G401.6 (cell line): ENCODE results near the gene HMCN1.
"Not testable (repeated sequence)": the region's sequence is repeated elsewhere in the genome, so short reads cannot be mapped to it uniquely, and the experiment has no call there.

Source experiments
- FAIRE-seq: peaks from 2 replicates; lab custom pipeline; 2012; peaks lifted over from hg19 to GRCh38; lab: Jason Lieb, UNC

Gene HMCN1

DNA sequence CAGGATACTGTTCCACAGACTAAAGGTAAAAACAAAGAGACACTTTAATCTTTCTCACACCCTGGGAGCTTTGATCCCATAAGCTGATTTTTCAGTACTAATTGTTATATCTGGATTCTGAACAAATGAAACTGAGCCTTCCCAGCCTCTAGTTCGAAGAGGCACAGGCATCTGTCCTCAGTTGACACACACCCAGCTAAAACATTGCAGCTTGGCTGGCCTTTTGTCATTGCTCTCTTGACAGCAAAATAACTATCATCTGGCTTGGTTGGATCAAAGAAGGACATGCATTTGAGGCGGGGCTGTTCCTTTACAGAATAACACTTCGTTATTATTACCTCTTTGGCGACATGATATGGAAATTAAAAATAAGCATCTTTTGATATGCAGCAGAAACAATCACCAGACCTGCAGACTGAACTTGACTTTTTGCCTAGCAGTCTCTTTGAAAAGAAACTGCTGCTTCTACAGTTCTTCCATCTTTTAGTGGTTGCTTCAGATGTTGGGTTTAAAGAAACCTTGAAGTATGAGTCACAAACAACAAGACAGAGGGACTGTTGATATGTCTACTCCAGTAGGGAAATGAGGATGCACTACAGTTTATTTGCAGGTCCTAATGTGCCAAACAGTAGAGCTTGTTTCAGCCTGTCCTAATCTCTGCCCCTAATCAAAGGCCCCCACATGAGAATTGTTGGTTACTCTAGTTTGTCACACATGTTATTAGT is 474.4 kb downstream of the HMCN1 start:
- FAIRE-seq, result no peak

DNA sequence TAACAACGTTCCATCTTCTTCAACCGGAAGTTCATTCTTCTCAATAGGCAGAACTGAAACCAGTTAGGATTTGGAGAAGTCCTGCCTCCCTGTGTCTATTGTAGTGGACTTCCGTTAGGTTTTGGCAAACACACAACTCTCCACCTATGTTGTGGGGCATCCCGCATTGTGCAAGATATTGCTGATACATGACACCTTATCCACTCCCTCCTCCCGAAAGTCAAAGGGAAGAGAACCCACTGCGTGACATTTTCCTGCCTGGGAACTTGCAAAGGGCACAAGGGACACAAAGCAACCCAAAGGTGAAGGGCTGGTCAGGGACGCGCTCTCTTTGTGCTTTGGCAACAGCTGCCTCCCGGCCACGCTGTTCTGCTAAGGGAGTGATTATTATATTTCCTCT is 476.1 kb downstream of the HMCN1 start:
- FAIRE-seq, result no peak

DNA sequence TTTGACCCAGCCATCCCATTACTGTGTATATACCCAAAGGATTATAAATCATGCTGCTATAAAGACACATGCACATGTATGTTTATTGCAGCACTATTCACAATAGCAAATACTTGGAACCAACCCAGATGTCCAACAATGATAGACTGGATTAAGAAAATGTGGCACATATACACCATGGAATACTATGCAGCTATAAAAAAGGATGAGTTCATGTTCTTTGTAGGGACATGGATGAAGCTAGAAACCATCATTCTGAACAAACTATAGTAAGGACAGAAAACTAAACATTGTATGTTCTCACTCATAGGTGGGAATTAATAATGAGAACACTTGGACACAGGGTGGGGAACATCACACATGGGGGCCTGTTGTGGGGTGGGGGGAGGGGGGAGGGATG is 477.4 kb downstream of the HMCN1 start:
- FAIRE-seq, result not testable (repeated sequence)

DNA sequence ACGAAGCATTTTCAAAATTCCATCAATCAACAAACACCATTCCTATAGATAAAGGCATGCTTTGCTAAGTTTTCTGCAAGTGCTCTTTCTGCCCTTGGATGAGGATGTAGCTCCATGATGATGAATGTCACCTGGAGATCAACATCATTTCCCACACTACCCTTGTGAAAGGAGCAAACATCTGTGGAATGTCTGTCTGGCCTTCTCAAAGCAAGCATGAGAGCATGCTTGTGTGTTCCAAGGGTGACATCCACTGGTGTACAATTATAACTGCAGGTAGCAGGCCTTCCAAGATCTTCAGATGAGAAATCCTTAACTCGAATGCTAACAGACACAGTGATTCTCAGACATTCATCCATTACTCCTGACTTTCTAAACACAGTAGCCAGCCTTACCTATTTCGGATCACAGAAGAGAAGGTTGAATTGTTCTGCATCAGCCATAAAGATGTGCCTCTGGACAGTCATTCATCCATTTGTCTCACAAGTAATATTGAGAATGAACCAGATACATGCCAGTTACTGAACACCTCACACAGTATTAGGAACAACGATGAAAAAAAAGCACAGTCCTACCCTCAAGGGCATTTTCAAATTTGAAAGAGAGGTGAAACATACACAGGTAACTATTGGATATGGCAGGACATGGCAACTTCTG is 478.5 kb downstream of the HMCN1 start:
- FAIRE-seq, result peak; percentile 53

DNA sequence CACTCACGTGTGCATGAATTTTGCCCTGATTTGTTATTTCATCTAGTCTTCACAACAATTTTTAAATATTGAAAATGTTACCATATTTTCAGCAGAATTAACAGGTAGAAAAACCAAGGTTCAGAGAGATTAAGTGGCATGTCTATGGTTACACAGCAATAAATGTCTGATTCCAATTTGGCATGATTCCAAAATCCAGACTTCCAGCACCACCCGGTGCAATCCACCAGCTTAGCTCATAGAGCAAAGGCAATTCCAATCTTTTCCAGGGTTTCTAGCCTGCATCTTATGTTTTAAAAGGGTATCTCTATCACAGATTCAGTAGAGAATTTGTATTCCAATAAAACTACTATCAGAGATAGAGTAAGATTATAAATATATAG is 479.0 kb downstream of the HMCN1 start:
- FAIRE-seq, result no peak

DNA sequence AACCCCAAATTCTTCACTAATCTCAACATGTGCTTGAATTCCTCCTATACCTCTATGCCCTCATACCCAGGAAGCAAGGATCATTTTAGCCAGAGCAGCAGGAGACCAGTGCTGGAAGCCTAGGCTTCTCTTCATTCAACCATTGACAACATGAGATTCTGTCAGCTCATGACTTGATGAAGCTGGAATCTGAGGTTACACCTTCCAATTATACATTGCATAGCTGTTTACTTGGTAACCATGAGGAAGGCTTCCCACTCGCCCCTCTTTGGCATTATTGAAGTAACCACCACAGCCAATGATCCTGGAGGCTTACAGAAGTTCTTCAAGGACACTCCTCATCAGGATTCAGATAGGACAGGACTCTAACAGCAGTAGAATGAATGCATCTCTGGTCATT is 480.6 kb downstream of the HMCN1 start:
- FAIRE-seq, result no peak

DNA sequence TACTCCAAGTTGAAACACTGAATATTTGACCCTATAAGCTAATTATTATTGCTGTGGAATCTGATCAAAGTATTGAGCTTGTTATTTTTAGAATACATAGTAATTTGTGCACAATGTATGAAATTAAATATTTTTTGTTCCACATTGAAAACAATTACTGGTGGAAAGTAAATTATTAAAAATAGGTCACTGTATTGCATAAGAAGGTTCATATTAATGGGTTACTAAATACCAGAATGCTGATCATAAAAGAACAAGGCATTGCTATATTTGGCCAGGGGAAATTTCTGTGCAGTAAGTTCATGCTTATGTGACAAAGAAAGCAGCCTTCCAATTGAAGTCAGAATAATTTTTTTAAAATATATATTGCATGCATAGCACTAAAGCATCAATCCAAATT is 481.4 kb downstream of the HMCN1 start:
- FAIRE-seq, result no peak

DNA sequence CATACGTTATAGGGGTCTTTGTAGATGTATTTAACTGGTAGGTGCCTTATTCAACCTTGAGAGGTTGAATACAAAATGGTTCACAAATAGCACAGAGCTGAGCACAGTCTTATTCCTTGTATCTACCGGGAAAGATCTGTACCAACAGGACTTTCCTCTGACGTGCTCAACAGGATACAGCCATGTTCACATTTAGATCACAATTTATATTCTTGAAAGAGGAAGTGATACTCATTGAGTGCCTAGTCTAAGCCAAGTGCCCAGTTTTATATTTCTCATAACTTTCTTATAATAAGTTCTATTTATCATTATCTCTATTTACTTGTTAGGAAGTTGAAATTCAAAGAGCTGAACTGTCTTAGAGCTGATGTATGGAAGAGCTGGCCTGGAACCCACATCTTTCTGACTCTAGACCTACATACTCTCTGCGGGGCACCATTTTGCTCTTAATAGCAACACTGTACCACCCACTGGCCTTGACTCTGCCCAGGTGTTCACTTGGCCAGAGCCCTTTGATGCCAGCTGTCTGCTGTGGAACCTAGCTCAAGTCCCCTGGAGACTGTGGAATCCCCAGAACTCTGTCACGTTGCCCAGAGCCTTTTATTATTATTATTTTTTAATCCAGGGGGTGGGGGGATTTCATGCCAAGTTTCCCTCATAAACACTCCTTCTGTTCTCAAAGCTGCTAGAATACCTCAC is 484.6 kb downstream of the HMCN1 start:
- no peak for FAIRE-seq

DNA sequence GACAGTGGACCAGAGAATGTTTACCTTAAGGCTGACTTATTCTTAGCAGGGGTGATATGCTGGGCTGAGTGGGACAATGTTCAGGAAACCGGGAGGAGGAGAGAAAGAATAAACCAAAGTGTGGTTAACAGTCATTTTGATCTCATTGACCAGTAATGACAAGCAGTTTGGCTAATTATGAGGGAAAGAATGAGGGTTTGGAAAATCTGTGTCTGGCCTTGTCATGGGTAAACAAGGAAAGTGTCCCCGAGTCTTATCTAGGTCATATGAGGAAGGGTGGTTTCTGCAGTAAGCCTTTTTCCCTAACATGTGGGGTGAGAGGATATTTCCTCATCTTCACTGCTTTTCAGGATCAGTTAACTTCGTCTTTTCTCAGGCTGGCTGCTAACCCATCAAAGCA is 485.9 kb downstream of the HMCN1 start:
- FAIRE-seq, result no peak

DNA sequence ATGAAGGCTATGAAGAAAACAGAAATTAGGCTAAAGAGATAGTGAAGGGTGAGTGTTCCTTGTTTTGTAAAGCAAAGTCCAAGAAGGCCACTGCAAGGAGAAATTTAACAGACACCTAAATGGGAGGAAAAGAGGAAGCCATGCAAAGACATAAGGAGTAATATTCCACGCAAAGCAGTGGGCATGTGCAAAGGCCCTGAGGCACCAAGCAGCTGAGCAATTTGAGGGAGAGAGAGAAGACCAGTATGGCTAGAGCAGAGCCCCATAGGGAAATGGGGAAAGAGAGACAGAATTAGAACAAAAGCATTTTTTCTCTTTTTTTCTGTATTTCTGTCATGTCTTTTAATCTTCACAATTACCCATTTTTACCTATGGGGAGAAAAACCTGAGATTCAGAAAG is 486.7 kb downstream of the HMCN1 start:
- FAIRE-seq, result no peak

DNA sequence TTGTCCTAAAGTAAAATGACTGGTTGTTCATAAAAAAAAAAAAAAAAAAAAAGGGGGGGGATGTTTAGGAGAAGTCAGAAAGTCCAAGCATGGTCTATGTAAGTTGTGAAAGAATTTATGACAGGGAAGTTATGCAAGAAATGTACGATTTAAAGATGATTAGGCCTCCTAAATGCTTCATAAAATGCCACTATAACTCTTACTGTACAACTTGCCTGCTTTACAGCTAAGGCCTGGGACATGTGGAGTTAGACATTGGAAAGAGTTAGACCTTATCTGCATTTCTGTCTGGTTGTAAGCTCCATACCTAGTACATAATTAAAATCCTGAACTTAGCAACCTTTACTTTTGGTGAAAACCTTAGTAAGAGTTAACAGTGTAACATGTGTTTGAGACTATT is 490.9 kb downstream of the HMCN1 start:
- no peak for FAIRE-seq

DNA sequence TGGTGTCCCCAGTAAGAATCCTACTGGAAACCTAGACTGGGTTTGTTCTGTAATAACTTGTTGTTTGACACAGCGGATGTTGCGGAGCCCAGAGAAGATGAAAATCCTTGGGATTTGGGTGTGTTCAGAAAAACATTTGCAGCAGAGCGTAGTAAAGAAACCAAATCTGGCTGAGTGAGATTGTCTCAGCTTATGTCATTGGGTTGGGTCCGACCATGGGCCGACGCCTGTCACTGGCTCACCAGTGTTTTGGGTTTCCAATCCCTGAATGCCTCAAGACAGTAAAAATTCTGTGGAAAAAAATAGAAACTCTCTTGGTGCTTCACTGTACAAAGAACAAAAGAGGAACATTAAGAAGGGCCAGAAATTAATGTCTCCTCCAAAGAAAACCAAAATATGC is 494.6 kb downstream of the HMCN1 start:
- FAIRE-seq, result no peak

DNA sequence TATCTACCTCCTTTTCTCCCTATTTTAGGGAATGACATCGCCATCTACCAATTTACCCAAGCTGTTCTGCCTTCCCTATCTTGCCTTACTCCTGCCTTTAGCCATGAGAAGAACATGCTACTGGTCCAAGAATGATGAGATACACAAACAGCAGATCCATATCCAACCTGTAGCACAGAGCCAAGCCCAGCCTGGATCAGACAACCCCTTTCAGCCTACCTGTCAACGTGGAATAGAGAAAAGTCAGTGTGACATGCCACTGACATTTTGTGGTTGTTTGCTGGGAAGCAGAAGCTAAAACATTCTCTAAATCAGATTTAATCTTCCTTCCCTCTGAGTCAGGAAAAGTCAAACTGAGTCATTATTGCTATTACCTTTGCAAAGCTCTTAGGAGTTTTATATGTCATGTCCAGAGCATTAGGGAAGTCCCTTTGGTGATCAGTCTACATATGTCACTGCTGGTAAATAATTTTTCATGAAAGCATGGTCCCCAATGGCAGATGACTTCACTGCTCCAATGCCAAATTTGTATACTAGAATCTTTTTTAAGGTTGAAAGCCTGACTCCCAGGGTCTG is 497.8 kb downstream of the HMCN1 start:
- no peak for FAIRE-seq

DNA sequence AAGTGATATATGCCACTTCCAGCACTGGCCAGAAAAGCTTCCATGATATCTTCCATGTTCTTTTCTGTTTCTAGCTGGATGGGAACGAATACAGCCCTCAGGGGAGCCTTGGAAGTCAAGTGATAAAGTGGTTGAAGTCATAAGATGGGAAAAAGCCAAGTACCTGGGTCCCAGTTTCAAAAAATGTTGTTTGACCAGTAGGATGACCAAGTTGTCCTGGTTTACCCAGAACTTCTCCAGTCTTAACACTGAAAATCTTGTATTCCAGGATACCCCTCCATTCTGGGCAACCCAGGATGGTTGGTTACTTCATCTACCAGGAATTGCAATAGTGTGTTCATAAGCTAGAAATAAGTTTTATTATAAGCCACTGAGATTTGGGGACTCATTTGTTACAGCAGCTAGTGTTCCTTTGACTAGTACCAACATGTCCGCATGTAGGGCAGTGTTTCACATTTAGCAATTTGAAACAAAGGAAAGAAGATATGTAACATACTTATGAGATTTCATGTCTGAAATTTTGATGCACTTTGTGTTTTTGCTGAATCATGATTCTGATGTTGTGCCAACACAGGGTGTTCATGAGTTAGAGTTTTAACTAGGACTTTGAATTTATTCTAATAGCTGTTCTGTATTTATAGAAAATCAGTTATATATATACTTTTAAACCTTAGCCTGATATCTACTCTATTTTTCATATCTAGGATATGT is 500.9 kb downstream of the HMCN1 start:
- no peak for FAIRE-seq

DNA sequence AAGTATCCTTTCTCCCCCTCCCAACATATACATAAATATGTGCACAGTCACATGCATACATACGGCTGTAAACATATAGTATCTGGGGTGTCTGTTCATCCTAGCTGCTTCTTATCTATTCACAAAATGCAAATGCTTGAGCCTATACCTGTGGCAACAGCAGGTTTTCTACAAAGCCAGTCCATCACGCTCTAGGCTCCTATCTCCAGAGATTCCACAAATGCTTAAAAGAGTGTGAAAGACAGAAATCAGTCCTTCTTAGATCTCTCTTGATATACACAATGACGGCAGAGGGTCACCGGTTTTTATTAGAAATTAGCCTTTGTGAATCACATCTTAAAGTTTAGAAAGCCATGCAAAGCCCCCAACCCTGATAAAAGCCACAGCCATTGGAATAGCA is 501.5 kb downstream of the HMCN1 start:
- FAIRE-seq, result no peak

DNA sequence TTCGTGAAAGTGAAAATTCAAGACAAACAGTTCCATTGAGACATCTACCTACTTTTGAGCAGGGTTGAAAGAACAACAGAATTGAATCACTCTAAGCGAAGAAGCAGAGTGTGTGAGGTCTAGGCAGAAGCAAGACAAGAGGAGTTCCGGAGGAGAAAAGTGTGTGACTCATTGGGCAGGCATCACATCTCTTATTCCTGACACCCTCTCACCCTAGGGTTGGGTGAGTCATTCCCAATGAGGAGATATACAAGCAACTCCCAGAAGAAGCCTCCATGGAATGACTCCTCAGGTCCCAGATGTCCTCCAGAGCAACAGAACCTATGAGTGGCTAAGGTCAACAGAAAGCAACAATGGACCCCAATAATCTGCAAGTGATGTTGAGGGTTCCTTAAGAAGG is 502.7 kb downstream of the HMCN1 start:
- FAIRE-seq, result no peak

DNA sequence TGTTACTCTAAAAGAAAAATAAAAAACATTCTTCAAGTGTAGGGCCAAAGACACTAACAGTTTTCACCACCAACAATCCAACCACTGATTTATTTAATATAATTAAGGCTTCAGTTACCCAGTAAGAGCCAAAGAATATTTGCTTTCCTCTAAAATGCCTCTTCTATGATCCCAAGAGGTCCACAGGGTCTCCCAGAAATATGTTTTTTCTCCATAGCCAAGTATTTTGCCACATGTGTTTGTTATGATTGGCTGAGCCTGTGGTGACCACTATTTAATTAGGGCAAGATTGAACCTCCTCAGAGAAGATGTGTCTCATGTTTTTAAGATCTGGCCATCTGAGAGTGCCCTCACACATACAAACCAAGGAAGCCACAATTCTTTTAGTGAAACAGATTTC is 505.0 kb downstream of the HMCN1 start:
- no peak for FAIRE-seq

DNA sequence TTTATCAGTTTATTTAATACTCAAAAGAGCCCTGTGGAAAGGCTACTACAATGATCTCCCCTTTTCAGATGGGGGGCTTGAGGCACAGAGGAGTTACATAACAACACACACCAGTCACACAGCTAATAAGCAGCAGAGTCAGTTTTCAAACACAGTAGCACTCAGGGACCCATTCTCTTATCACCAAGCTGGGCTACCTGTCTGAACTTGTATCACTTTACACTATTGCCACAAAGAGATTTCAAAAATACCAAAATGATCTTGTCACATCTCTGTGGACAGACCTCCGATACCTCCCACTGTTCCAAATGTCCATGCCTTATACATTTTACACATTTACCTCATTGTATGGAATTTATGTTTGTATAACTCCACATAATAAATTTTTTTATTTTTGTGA is 506.2 kb downstream of the HMCN1 start:
- FAIRE-seq, result no peak
